CD14-positive monocyte (primary cell): ENCODE results near the gene NUMBL. TPM values are rescaled to one million over a fixed set of nuclear protein-coding genes. Genes with fewer than 3 reads are reported as not detected.

ENCODE experiments used
- DNase-seq, 3 donors: peaks; one replicate each; pipeline ENCODE4 v3.0.0-alpha.2; 2011 to 2022
- H2AFZ ChIP-seq: 2 replicates; pipeline ENCODE4 v1.6.0; 2012; ENCODE audit warnings: mild to moderate bottlenecking, low read depth, low read length, inconsistent platforms; ENCODE audit not compliant: insufficient read depth, poor library complexity, severe bottlenecking
- H3K27ac ChIP-seq, 2 donors: 1 replicate in 1 of 2; 2 replicates in 1 of 2; pipeline ENCODE4 v1.5.1; 2012 to 2013; ENCODE audit warnings: low read length in 2 of 2, control low read depth in 1 of 2, inconsistent platforms in 1 of 2, low read depth in 1 of 2, mild to moderate bottlenecking in 1 of 2
- H3K27me3 ChIP-seq, 2 donors: one replicate each; pipeline versions ENCODE4 v1.6.0 to v1.6.1; 2011 to 2013; ENCODE audit warnings: low read length in 2 of 2; ENCODE audit not compliant: control insufficient read depth in 2 of 2, insufficient read depth in 2 of 2
- H3K36me3 ChIP-seq, 2 donors: replicated peaks in 1 of 2; 1 replicate in 1 of 2; 2 replicates in 1 of 2; pipeline versions ENCODE4 v1.5.1 to v1.6.1; 2012 to 2013; ENCODE audit warnings: low read length in 2 of 2, control low read depth in 1 of 2, inconsistent platforms in 1 of 2, mild to moderate bottlenecking in 1 of 2; ENCODE audit not compliant: insufficient read depth in 2 of 2, control insufficient read depth in 1 of 2
- H3K4me1 ChIP-seq, 2 donors: 1 replicate in 1 of 2; 2 replicates in 1 of 2; pipeline versions ENCODE4 v1.5.1 to v1.6.1; 2012 to 2013; ENCODE audit warnings: low read length in 2 of 2, control low read depth in 1 of 2, inconsistent platforms in 1 of 2, mild to moderate bottlenecking in 1 of 2, moderate library complexity in 1 of 2; ENCODE audit not compliant: insufficient read depth in 2 of 2, control insufficient read depth in 1 of 2
- H3K4me2 ChIP-seq: replicated peaks from 2 replicates; pipeline ENCODE3; 2012; ENCODE audit warnings: low read length, moderate library complexity, mild to moderate bottlenecking; ENCODE audit not compliant: poor library complexity, severe bottlenecking; ENCODE audit errors: extremely low read depth
- H3K4me3 ChIP-seq, 3 experiments: fragments of 200-600 bp in 1 of 3; sonication (generic) in 1 of 3; replicated peaks in 1 of 3; 1 replicate in 2 of 3; 2 replicates in 1 of 3; pipeline ENCODE4 v1.5.1; 2011 to 2013; ENCODE audit warnings: low read length in 3 of 3, mild to moderate bottlenecking in 3 of 3, control low read depth in 2 of 3, low read depth in 2 of 3, inconsistent platforms in 1 of 3, moderate library complexity in 1 of 3
- H3K79me2 ChIP-seq: 2 replicates; pipeline ENCODE4 v1.6.0; 2012; ENCODE audit warnings: mild to moderate bottlenecking, control low read depth, inconsistent platforms, low read length, moderate library complexity; ENCODE audit not compliant: insufficient read depth
- H3K9ac ChIP-seq: 2 replicates; pipeline ENCODE4 v1.6.0; 2017; ENCODE audit warnings: low read length, mild to moderate bottlenecking; ENCODE audit not compliant: insufficient read depth, poor library complexity, severe bottlenecking
- H3K9me3 ChIP-seq, 2 donors: replicated peaks in 1 of 2; 1 replicate in 1 of 2; 2 replicates in 1 of 2; pipeline versions ENCODE4 v1.5.1 to v1.6.1; 2012 to 2013; ENCODE audit warnings: low read length in 2 of 2, control low read depth in 1 of 2; ENCODE audit not compliant: control insufficient read depth in 1 of 2, insufficient read depth in 1 of 2
- H4K20me1 ChIP-seq: 2 replicates; pipeline ENCODE4 v1.6.0; 2012; ENCODE audit warnings: mild to moderate bottlenecking, low read length, control low read depth, moderate library complexity; ENCODE audit not compliant: insufficient read depth
- H3K27ac Mint-ChIP-seq, 7 donors: one replicate each; pipeline ENCODE4 v1.8.0; 2020; ENCODE audit warnings: mild to moderate bottlenecking in 7 of 7, mixed read lengths in 7 of 7, moderate library complexity in 6 of 7, inconsistent platforms in 2 of 7
- H3K27me3 Mint-ChIP-seq, 3 donors: one replicate each; pipeline ENCODE4 v1.8.0; 2021 to 2022; ENCODE audit warnings: low read depth in 3 of 3, mild to moderate bottlenecking in 3 of 3, mixed read lengths in 3 of 3, moderate library complexity in 3 of 3, inconsistent platforms in 1 of 3
- H3K36me3 Mint-ChIP-seq, 2 donors: one replicate each; pipeline ENCODE4 v1.8.0; 2020; ENCODE audit warnings: mixed read lengths in 2 of 2, inconsistent platforms in 1 of 2, mild to moderate bottlenecking in 1 of 2
- H3K4me1 Mint-ChIP-seq: one replicate; pipeline ENCODE4 v1.8.0; 2020; ENCODE audit warnings: mild to moderate bottlenecking, mixed read lengths
- H3K4me3 Mint-ChIP-seq, 2 donors: one replicate each; pipeline ENCODE4 v1.8.0; 2020; ENCODE audit warnings: mild to moderate bottlenecking in 2 of 2, mixed read lengths in 2 of 2, moderate library complexity in 1 of 2
- H3K9me3 Mint-ChIP-seq, 7 donors: one replicate each; pipeline ENCODE4 v1.8.0; 2020 to 2022; ENCODE audit warnings: mixed read lengths in 7 of 7, mild to moderate bottlenecking in 6 of 7, moderate library complexity in 6 of 7, inconsistent platforms in 2 of 7
- WGBS: methylation state at CpG from one replicate; pipeline ENCODE4 v1.1.5; 2013; ENCODE audit warnings: missing lambda C conversion rate; ENCODE audit not compliant: insufficient coverage; 5-methylcytosine and 5-hydroxymethylcytosine counted together
- intact Hi-C, 2 donors: fragments of 100-400 bp; cut with micrococcal nuclease; formaldehyde crosslinking; loops; one replicate each; pipeline versions ENCODE4 v1.15.0 to v1.15.1; 2023
- polyA plus RNA-seq, 3 donors: library from polyadenylated mRNA; depleted of rRNA in 1 of 3; unstranded in 2 of 3; stranded (reverse) in 1 of 3; fragments of 300-500 nt in 2 of 3; fragments of >200 nt in 1 of 3; fragmentation: Illumina TruSeq in 2 of 3; gene quantifications; 1 replicate in 2 of 3; 2 replicates in 1 of 3; pipeline ENCODE4 v1.2.3, GENCODE V29; 2012 to 2021
- TF ChIP-seq, protein P1 (sequence below): fragments of 200-600 bp; IDR thresholded peaks from one replicate; pipeline ENCODE4 v1.8.0; 2022; ENCODE audit warnings: antibody characterized with exemption, mild to moderate bottlenecking

The NUMBL gene
- polyA plus RNA-seq, 3 donors: 0.12 to 7.2 (median 0.45) TPM

DNA sequence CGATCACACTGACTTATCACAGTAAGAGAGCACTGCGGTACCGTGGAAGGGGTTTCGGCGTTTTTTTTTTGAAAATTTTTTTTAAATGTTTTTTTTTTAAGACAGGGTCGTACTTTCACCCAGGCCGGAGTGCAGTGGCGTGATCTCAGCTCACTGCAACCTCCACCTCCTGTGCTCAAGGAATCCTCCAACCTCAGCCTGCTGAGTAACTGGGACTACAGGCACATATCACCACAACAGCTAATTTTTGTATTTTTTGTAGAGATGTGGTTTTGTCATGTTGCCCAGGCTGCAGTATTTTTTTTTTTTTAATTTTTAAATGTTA lies 70.3 kb downstream of the NUMBL start:
- Mint-ChIP-seq H3K9me3 (peaks cover 0 to 2% (median 0%) of the 10 kb centered on the region in 7 donors), H3K27ac (no peak overlapping the region), H3K36me3 (peaks cover 34 to 40% of the 10 kb centered on the region in 2 donors), H3K27me3 (peaks cover under 1 to 2% (median 2%) of the 10 kb centered on the region in 3 donors), H3K4me3 (no peak overlapping the region), H3K4me1 (peaks cover 4% of the 10 kb centered on the region)
- Histone ChIP-seq H3K27me3 (no peaks in the 10 kb centered on the region), H3K4me3 (no peak overlapping the region), H3K9ac (no peak overlapping the region), H4K20me1 (no peaks in the 10 kb centered on the region), H3K36me3 (peaks cover 6 to 36% of the 10 kb centered on the region in 2 donors), H3K4me2 (no peak overlapping the region), H3K9me3 (no peaks in the 10 kb centered on the region), H3K27ac (no peak overlapping the region), H3K4me1 (peaks cover 0 to under 1% of the 10 kb centered on the region in 2 donors), H3K79me2 (no peaks in the 10 kb centered on the region), H2AFZ (no peak overlapping the region)
- intact Hi-C loops: no loop called here
- 100% methylated on average over 1 of the region's 8 CpGs for WGBS
- TF ChIP-seq, protein P1, sequence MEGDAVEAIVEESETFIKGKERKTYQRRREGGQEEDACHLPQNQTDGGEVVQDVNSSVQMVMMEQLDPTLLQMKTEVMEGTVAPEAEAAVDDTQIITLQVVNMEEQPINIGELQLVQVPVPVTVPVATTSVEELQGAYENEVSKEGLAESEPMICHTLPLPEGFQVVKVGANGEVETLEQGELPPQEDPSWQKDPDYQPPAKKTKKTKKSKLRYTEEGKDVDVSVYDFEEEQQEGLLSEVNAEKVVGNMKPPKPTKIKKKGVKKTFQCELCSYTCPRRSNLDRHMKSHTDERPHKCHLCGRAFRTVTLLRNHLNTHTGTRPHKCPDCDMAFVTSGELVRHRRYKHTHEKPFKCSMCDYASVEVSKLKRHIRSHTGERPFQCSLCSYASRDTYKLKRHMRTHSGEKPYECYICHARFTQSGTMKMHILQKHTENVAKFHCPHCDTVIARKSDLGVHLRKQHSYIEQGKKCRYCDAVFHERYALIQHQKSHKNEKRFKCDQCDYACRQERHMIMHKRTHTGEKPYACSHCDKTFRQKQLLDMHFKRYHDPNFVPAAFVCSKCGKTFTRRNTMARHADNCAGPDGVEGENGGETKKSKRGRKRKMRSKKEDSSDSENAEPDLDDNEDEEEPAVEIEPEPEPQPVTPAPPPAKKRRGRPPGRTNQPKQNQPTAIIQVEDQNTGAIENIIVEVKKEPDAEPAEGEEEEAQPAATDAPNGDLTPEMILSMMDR: no peak
- DNase-seq: no peak

DNA sequence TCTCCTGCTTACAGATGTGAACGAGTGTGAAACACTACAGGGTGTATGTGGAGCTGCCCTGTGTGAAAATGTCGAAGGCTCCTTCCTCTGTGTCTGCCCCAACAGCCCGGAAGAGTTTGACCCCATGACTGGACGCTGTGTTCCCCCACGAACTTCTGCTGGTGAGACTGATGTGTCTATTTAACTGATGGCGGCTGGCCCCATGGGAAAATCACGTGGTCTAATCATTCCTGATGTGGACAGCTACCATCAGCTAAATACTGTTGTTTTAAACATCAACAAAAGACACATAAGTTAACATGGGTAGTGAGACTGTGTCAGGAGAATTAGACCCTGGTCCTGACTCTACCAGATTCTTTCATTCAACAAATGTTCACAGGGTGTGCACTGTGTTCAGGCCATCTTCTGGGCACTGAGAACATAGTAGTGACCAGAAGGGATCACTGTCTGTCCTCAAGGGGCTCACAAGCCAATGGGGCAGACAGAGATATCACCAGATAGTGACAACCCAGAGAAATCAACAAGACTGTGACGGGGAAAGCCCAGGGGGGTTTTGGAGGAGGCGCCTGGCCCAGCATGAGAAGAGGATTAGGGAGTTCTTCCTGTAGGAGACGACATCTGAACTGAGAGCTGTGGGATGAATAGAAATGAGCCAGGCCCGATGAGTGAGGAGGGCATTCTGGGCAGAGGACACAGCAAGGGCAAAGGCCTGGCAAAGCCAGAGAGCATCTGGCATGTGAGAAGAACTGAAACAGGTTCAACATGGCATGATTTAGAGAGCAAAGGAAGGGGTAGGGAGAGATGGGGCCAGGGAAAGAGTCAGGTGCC lies 70.9 kb downstream of the NUMBL start:
- TF ChIP-seq, protein P1: no peak
- Mint-ChIP-seq H3K36me3 (peaks cover 34 to 36% of the 10 kb centered on the region in 2 donors), H3K4me1 (peaks cover 10% of the 10 kb centered on the region), H3K9me3 (peaks cover 0 to 2% (median 0%) of the 10 kb centered on the region in 7 donors), H3K4me3 (no peak overlapping the region), H3K27me3 (peaks cover 5 to 6% (median 6%) of the 10 kb centered on the region in 3 donors), H3K27ac (no peak overlapping the region)
- Histone ChIP-seq H3K79me2 (no peaks in the 10 kb centered on the region), H2AFZ (no peak overlapping the region), H3K4me3 (no peak overlapping the region), H3K27me3 (peaks cover 0 to under 1% of the 10 kb centered on the region in 2 donors), H4K20me1 (no peaks in the 10 kb centered on the region), H3K27ac (no peak overlapping the region), H3K36me3 (peaks cover 6 to 36% of the 10 kb centered on the region in 2 donors), H3K9ac (no peak overlapping the region), H3K4me1 (peaks cover 4 to 6% of the 10 kb centered on the region in 2 donors), H3K4me2 (no peak overlapping the region), H3K9me3 (no peaks in the 10 kb centered on the region)
- WGBS: 86% methylated on average over 3 of the region's 11 CpGs
- DNase-seq: no peak
- intact Hi-C loops: no loop called here
